Hepatocyte (in vitro differentiated cells): ENCODE measurements around the gene RABGAP1.

Experiments used
- EZH2 ChIP-seq: fragments of 200-600 bp; sonication (generic); IDR thresholded peaks from 2 replicates; pipeline ENCODE4 v1.6.1; 2016; ENCODE audit warnings: antibody characterized with exemption, mild to moderate bottlenecking, borderline replicate concordance
- TF ChIP-seq, protein P1 (sequence below): fragments of 200-600 bp; sonication (generic); IDR thresholded peaks from 2 replicates; pipeline ENCODE4 v1.5.1; 2016; ENCODE audit warnings: antibody characterized with exemption, mild to moderate bottlenecking; ENCODE audit not compliant: poor library complexity

DNA sequence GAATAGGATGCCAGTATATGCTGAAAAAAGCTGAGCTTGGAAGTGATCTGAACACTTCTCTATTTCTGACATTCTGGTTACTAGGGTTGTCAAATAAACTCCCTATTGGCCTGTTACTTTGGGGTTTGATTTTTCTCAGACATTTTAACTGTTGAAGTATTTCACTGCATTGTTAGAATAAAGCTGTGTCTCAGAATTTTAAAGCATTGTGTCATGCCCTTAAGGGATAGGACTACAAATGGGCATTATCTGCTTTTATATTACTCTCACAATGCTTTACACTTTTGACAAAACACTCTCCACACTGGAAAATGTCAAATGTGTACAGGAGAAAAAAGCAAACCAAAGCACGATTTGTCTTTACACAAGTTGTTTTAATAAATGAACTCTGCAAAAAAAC is 75.8 kb downstream of the RABGAP1 start:
- TF ChIP-seq, protein P1, sequence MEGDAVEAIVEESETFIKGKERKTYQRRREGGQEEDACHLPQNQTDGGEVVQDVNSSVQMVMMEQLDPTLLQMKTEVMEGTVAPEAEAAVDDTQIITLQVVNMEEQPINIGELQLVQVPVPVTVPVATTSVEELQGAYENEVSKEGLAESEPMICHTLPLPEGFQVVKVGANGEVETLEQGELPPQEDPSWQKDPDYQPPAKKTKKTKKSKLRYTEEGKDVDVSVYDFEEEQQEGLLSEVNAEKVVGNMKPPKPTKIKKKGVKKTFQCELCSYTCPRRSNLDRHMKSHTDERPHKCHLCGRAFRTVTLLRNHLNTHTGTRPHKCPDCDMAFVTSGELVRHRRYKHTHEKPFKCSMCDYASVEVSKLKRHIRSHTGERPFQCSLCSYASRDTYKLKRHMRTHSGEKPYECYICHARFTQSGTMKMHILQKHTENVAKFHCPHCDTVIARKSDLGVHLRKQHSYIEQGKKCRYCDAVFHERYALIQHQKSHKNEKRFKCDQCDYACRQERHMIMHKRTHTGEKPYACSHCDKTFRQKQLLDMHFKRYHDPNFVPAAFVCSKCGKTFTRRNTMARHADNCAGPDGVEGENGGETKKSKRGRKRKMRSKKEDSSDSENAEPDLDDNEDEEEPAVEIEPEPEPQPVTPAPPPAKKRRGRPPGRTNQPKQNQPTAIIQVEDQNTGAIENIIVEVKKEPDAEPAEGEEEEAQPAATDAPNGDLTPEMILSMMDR = no peak
- no peak for TF ChIP-seq EZH2
